HFFc6 (cell line): Measurements from ENCODE around the gene CCDC85A. TPM values are rescaled to one million over a fixed set of nuclear protein-coding genes. Genes with fewer than 3 reads are reported as not detected.

Experiments used
- DNase-seq: peaks from one replicate; pipeline ENCODE4 v3.0.0-alpha.2; 2018
- H3K27ac Mint-ChIP-seq: 2 replicates; pipeline ENCODE4 v1.8.0; 2020; ENCODE audit warnings: mild to moderate bottlenecking, mixed read lengths
- H3K27me3 Mint-ChIP-seq: 2 replicates; pipeline ENCODE4 v1.8.0; 2021; ENCODE audit warnings: mild to moderate bottlenecking, moderate library complexity, mixed read lengths; ENCODE audit not compliant: insufficient read depth
- H3K36me3 Mint-ChIP-seq: 2 replicates; pipeline ENCODE4 v1.8.0; 2021; ENCODE audit warnings: low read depth, mixed read lengths
- H3K4me1 Mint-ChIP-seq: 2 replicates; pipeline ENCODE4 v1.8.0; 2020; ENCODE audit warnings: low read depth, mixed read lengths
- H3K4me3 Mint-ChIP-seq: 2 replicates; pipeline ENCODE4 v1.8.0; 2020; ENCODE audit warnings: mild to moderate bottlenecking, moderate library complexity, mixed read lengths
- H3K9me3 Mint-ChIP-seq: 2 replicates; pipeline ENCODE4 v1.8.0; 2020; ENCODE audit warnings: mild to moderate bottlenecking, mixed read lengths
- total RNA-seq, 6 experiments: library from RNA; stranded (reverse); fragmentation: NEBNext Ultra II Directional; extraction: Animal tissue kit (Norgen Biotek cat#: 25700); gene quantifications; 2 replicates in 1 of 6; 3 replicates in 5 of 6; pipeline ENCODE4 v1.2.3, GENCODE V29; 2021
- TF ChIP-seq, protein P1 (sequence below): fragments of 200-600 bp; sonication (generic); IDR thresholded peaks from 2 replicates; pipeline ENCODE4 v1.5.0; 2021; ENCODE audit warnings: antibody characterized with exemption, mild to moderate bottlenecking

CCDC85A gene
- total RNA-seq, 6 experiments from 2014 or later = 25.5 to 39.3 (median 36.9) TPM

DNA sequence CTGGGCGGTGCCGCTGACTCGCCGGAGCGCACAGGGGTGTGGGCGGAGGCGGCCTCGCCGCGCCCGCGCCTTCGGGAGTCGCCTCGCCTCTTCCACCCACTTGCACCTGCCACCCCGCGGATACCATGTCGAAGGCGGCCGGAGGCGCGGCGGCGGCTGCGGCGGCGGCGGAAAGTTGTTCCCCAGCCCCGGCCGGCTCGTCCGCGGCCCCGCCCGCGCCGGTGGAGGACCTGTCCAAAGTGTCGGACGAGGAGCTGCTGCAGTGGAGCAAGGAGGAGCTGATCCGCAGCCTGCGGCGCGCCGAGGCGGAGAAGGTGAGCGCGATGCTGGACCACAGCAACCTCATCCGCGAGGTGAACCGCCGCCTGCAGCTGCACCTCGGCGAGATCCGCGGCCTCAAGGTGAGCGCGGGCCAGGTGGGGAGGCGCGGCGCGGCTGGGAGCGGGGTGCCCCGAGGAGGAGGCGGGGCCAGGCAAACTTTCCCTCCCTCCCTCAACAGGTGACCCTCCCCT lies 766 bp downstream of the CCDC85A start:
- H3K27me3 Mint-ChIP-seq = peaks cover 7% of the 10 kb centered on the region
- H3K27ac Mint-ChIP-seq = no peak overlapping the region; the same call in 1 of the 2 replicates

DNA sequence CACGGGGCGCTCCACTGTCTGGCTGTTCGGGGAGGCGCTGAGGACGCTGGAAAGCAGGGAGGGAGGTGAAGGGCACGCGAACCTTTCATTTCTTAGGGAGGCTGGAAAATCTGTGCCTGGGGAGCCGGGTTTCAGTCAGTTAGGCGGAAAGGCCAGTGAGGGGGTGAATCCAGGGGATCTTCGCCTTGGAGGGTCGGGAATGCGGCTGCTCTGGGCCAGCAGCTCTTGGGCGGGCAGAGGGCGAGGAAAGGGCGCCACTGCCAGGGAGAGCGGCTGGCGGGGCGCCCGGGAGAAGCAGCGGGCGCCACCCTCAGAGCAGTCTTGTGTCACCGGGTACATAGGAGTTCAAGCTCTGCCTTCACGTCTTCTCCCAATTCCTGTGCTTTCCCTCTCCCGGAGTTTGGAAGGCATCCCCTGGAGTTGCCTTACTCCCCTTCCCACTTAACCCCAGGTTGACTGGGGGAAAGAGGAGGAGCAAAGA lies 1.4 kb downstream of the CCDC85A start:
- H3K9me3 Mint-ChIP-seq = no peaks in the 10 kb centered on the region
- peak overlapping the region; percentile 79 for H3K27ac Mint-ChIP-seq
- H3K4me1 Mint-ChIP-seq = peaks cover 69% of the 10 kb centered on the region
- H3K36me3 Mint-ChIP-seq = peaks cover 19% of the 10 kb centered on the region; the same call in 1 of the 2 replicates
- H3K4me3 Mint-ChIP-seq = peak overlapping the region; percentile 97
- no peak for DNase-seq
- peaks cover 7% of the 10 kb centered on the region for H3K27me3 Mint-ChIP-seq
- TF ChIP-seq, protein P1, sequence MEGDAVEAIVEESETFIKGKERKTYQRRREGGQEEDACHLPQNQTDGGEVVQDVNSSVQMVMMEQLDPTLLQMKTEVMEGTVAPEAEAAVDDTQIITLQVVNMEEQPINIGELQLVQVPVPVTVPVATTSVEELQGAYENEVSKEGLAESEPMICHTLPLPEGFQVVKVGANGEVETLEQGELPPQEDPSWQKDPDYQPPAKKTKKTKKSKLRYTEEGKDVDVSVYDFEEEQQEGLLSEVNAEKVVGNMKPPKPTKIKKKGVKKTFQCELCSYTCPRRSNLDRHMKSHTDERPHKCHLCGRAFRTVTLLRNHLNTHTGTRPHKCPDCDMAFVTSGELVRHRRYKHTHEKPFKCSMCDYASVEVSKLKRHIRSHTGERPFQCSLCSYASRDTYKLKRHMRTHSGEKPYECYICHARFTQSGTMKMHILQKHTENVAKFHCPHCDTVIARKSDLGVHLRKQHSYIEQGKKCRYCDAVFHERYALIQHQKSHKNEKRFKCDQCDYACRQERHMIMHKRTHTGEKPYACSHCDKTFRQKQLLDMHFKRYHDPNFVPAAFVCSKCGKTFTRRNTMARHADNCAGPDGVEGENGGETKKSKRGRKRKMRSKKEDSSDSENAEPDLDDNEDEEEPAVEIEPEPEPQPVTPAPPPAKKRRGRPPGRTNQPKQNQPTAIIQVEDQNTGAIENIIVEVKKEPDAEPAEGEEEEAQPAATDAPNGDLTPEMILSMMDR = no peak; the same call in 1 of the 2 replicates

More for the DNA sequence above, 766 bp downstream of the CCDC85A start:
- TF ChIP-seq, protein P1 = no peak
- H3K4me3 Mint-ChIP-seq = peak overlapping the region; percentile 97
- DNase-seq = no peak
- peaks cover 66% of the 10 kb centered on the region for H3K4me1 Mint-ChIP-seq
- H3K9me3 Mint-ChIP-seq = no peaks in the 10 kb centered on the region
- H3K36me3 Mint-ChIP-seq = peaks cover 19% of the 10 kb centered on the region; the same call in 1 of the 2 replicates

DNA sequence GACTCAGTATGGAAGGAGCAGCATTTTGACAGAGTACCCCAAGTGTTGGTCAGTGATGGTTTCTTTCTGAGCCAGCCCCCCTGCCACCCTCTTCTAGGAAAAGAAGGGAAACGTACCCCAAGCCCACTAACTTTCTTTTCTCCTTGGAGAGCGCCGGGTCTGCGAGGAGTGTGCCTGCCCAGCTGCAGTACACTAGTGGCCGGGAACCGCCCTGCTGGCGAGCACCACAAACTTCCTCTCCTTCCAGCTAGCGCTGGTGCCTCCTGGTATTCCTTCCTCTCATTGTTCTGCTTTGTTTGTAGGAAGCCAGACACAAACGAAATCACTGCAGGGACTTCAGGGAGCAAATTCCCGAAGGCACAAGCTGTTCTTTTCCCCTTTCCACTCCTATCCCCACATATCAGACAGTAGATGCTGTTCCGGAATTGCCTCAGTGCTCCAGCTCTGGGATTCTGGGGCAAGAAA lies 1.8 kb downstream of the CCDC85A start:
- TF ChIP-seq, protein P1 = peak; percentile 58
- H3K27me3 Mint-ChIP-seq = peaks cover 7% of the 10 kb centered on the region
- H3K4me3 Mint-ChIP-seq = peak overlapping the region; percentile 97
- H3K9me3 Mint-ChIP-seq = no peaks in the 10 kb centered on the region
- peaks cover 20% of the 10 kb centered on the region; the same call in 1 of the 2 replicates for H3K36me3 Mint-ChIP-seq
- peak overlapping the region; percentile 79 for H3K27ac Mint-ChIP-seq
- peaks cover 74% of the 10 kb centered on the region for H3K4me1 Mint-ChIP-seq
- DNase-seq = peak; percentile 63

DNA sequence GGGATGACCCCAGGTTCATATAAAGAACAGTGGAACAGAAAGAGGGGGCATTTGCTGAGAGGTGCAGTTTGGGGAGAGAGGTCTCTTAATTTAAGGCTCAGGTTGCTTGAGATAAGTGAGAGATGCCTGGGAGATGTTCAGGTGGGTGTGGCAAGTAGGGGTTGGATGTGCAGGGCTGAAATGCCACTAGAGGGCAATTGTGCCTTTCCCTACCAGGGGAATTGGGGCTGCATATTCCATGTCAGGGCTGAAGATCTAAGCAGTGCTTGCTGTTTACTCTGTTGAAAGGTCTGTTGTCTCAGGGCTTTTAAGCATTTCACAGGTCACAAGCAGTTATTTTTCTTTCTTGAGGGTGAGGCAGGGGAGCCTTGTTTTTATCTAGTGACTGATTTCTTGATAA lies 7.8 kb downstream of the CCDC85A start:
- H3K27ac Mint-ChIP-seq = peak overlapping the region; percentile 2; the same call in 1 of the 2 replicates
- TF ChIP-seq, protein P1 = peak; percentile 85
- no peaks in the 10 kb centered on the region for H3K27me3 Mint-ChIP-seq
- H3K4me3 Mint-ChIP-seq = peak overlapping the region; percentile 22; the same call in 1 of the 2 replicates
- peaks cover 16% of the 10 kb centered on the region for H3K36me3 Mint-ChIP-seq
- peak; percentile 64 for DNase-seq
- peaks cover 96% of the 10 kb centered on the region for H3K4me1 Mint-ChIP-seq
- no peaks in the 10 kb centered on the region for H3K9me3 Mint-ChIP-seq

DNA sequence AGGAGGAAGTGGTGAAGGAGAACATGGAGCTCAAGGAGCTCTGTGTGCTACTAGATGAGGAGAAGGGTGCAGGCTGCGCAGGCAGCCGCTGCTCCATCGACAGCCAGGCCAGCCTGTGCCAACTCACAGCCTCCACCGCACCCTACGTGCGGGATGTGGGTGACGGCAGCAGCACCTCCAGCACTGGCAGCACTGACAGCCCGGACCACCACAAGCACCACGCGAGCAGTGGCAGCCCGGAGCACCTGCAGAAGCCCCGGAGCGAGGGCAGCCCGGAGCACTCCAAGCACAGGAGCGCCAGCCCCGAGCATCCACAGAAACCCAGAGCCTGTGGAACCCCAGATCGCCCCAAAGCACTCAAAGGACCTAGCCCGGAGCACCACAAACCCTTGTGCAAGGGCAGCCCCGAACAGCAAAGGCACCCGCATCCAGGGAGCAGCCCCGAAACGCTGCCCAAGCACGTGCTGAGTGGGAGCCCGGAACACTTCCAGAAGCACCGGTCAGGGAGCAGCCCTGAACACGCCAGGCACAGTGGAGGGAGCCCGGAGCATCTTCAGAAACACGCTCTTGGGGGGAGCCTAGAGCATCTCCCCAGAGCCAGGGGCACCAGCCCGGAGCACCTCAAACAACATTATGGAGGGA lies 9.0 kb downstream of the CCDC85A start:
- Mint-ChIP-seq H3K4me3 (peak overlapping the region; percentile 47; the same call in 1 of the 2 replicates), H3K27ac (peak overlapping the region; percentile 61; the same call in 1 of the 2 replicates), H3K27me3 (no peaks in the 10 kb centered on the region), H3K4me1 (peaks cover 96% of the 10 kb centered on the region), H3K9me3 (no peaks in the 10 kb centered on the region), H3K36me3 (peaks cover 20% of the 10 kb centered on the region)
- DNase-seq = no peak
- TF ChIP-seq, protein P1 = no peak
